Measurements from ENCODE around the gene TAF3. TPM values are rescaled to one million over a fixed set of nuclear protein-coding genes. Genes with fewer than 3 reads are reported as not detected.

The TAF3 gene
- polyA plus RNA-seq, 1 donor (not counting 4 experiments of a cell fraction or from before 2014, with no cell fraction given), result 2.0 TPM

DNA sequence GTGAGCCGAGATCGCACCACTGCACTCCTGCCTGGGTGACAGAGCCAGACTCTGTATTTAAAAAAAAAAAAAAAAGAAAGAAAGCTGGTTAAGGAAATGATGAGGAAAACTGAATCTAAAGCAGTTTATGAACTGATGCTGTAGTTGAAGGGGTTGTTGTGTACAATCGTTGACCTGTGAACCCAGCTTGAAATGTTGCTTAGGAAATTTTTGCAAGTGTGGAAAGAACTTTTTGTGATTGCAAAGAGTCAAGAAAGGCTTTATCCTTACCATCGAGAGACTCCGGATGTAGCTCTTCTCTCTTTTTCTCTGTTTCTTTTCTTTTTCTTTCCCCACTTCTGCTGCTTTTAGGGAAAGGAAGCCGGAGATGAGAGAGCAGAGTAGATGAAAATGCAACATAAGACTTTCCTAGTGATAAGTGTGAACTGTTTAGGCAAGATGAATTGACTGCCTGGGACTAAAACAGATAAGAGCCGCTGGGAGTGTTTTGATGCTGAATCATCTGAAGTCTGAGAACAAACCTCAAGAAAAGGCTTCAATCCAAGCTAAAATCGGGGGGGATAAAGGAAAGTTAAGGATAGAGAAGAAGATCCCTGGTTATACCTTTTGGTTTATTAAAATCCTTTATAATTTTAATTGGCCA lies 69.0 kb downstream of the TAF3 start:
- H3K36me3 ChIP-seq (ENCODE audit: control insufficient read depth in 2 of 2, extremely low read depth in 1 of 2, insufficient read depth in 2 of 2, low read length in 2 of 2), result no peaks in the 10 kb centered on the region
- H3K9me3 ChIP-seq (ENCODE audit: control insufficient read depth, low read depth, low read length), result no peaks in the 10 kb centered on the region
- no peak overlapping the region for H3K9ac ChIP-seq (ENCODE audit: control insufficient read depth, extremely low read depth, insufficient read depth, low read length)
- TF ChIP-seq CTCF (optimal IDR thresholded peaks at IDR 0.05 in 1 of 3, IDR thresholded peaks at IDR 0.05 in 1 of 3, conservative IDR thresholded peaks at IDR 0.05 in 1 of 3; ENCODE audit: extremely low read depth in 1 of 3, insufficient read depth in 2 of 3, low read length in 3 of 3), result no peak
- no peaks in the 10 kb centered on the region for H3K79me2 ChIP-seq (ENCODE audit: control insufficient read depth, insufficient read depth, low read length)
- no peak for FAIRE-seq
- no peak overlapping the region for H3K27ac ChIP-seq (ENCODE audit: control insufficient read depth, insufficient read depth, low read length)
- no peaks in the 10 kb centered on the region for H4K20me1 ChIP-seq (ENCODE audit: control insufficient read depth, extremely low read depth, insufficient read depth, low read length)
- DNase-seq (ENCODE audit: low read depth, low spot score), result no peak
- H2AFZ ChIP-seq (ENCODE audit: control insufficient read depth, low read length), result no peak overlapping the region
- H3K9me1 ChIP-seq (ENCODE audit: control insufficient read depth, extremely low read depth, insufficient read depth, low read length), result no peaks in the 10 kb centered on the region
- H3K4me3 ChIP-seq (ENCODE audit: control insufficient read depth in 2 of 3, extremely low read depth in 1 of 3, insufficient read depth in 2 of 3, low read depth in 1 of 3, low read length in 3 of 3), result no peak overlapping the region
- no peak overlapping the region for H3K4me2 ChIP-seq (ENCODE audit: control insufficient read depth, extremely low read depth, insufficient read depth, low read depth, low read length)
- no peaks in the 10 kb centered on the region for H3K27me3 ChIP-seq (ENCODE audit: control insufficient read depth, extremely low read depth, insufficient read depth, low read length)
- no peaks in the 10 kb centered on the region for H3K4me1 ChIP-seq (ENCODE audit: control insufficient read depth, extremely low read depth, insufficient read depth, low read length)
- dilution Hi-C loops (cut with MboI; ENCODE audit: extremely low pct_ligation_motif_present, low sequenced_read_pairs), result no loop called here

DNA sequence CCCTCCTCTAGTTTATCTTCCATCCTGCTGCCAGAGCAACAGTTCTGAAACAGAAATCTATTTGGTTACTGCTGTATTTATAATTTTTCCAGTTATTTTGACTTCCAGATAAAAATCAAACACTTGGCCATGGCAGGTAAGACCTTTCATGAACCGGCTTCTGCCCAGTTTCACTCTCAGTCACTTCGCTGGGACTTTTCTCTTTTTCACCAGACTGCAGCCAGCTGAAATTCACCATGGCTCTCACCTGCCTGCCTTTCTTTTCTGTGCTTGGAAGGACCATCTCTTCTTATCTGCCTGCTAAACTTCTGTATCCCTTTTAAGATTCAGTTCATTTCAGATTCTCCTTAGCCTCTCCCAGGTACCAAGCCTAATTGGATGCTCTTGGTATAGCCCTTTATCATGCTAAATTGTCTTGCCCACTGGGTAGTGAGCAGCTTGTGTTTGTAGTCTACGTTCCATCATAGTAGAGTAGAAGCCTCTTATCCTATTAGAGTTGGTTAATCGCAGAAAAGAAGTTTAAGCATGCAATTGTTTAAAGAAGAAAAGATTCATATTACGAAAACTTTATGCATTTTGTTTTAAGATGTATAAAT lies 71.7 kb downstream of the TAF3 start:
- no peaks in the 10 kb centered on the region for H4K20me1 ChIP-seq (ENCODE audit: control insufficient read depth, extremely low read depth, insufficient read depth, low read length)
- no peak overlapping the region for H3K4me3 ChIP-seq (ENCODE audit: control insufficient read depth in 2 of 3, extremely low read depth in 1 of 3, insufficient read depth in 2 of 3, low read depth in 1 of 3, low read length in 3 of 3)
- no peaks in the 10 kb centered on the region for H3K79me2 ChIP-seq (ENCODE audit: control insufficient read depth, insufficient read depth, low read length)
- H2AFZ ChIP-seq (ENCODE audit: control insufficient read depth, low read length), result no peak overlapping the region
- FAIRE-seq (peak; percentile 23), DNase-seq (ENCODE audit: low read depth, low spot score) (no peak)
- dilution Hi-C loops (cut with MboI; ENCODE audit: extremely low pct_ligation_motif_present, low sequenced_read_pairs), result no loop called here
- H3K27ac ChIP-seq (ENCODE audit: control insufficient read depth, insufficient read depth, low read length), result no peak overlapping the region
- H3K27me3 ChIP-seq (ENCODE audit: control insufficient read depth, extremely low read depth, insufficient read depth, low read length), result no peaks in the 10 kb centered on the region
- H3K4me2 ChIP-seq (ENCODE audit: control insufficient read depth, extremely low read depth, insufficient read depth, low read depth, low read length), result no peak overlapping the region
- no peaks in the 10 kb centered on the region for H3K9me1 ChIP-seq (ENCODE audit: control insufficient read depth, extremely low read depth, insufficient read depth, low read length)
- TF ChIP-seq CTCF (optimal IDR thresholded peaks at IDR 0.05 in 1 of 3, IDR thresholded peaks at IDR 0.05 in 1 of 3, conservative IDR thresholded peaks at IDR 0.05 in 1 of 3; ENCODE audit: extremely low read depth in 1 of 3, insufficient read depth in 2 of 3, low read length in 3 of 3), result no peak
- TF ChIP-seq EZH2 (IDR thresholded peaks at IDR 0.05; ENCODE audit: low read length), result no peak
- no peaks in the 10 kb centered on the region for H3K36me3 ChIP-seq (ENCODE audit: control insufficient read depth in 2 of 2, extremely low read depth in 1 of 2, insufficient read depth in 2 of 2, low read length in 2 of 2)
- H3K4me1 ChIP-seq (ENCODE audit: control insufficient read depth, extremely low read depth, insufficient read depth, low read length), result no peaks in the 10 kb centered on the region
- no peaks in the 10 kb centered on the region for H3K9me3 ChIP-seq (ENCODE audit: control insufficient read depth, low read depth, low read length)
- H3K9ac ChIP-seq (ENCODE audit: control insufficient read depth, extremely low read depth, insufficient read depth, low read length), result no peak overlapping the region

Data from keratinocyte (primary cell).